ENCODE results near the gene PLXNA4.

GRCh38 chr7:132164558-132165125, 411.6 kb downstream of the PLXNA4 start:
- TF ChIP-seq CTCF (IDR thresholded peaks at IDR 0.05) (no peak), POLR2A (IDR thresholded peaks at IDR 0.05) (no peak)
